Neural progenitor cell (in vitro differentiated cells): ENCODE measurements around the gene IPO9. TPM values are rescaled to one million over a fixed set of nuclear protein-coding genes. Genes with fewer than 3 reads are reported as not detected.

ENCODE experiments used
- DNase-seq: peaks from one replicate; pipeline ENCODE4 v3.0.0-alpha.2; 2016; ENCODE audit warnings: low spot score
- H2AFZ ChIP-seq: fragments of 200-600 bp; sonication (generic); replicated peaks from 2 replicates; pipeline ENCODE4 v1.6.1; 2016; ENCODE audit warnings: antibody characterized with exemption
- H3F3A ChIP-seq: fragments of 200-600 bp; sonication (generic); 2 replicates; pipeline ENCODE4 v1.6.1; 2016; ENCODE audit warnings: antibody characterized with exemption, low read depth
- H3K27ac ChIP-seq: fragments of 200-600 bp; sonication (generic); 2 replicates; pipeline ENCODE4 v1.5.1; 2016; ENCODE audit warnings: mild to moderate bottlenecking
- H3K27me3 ChIP-seq: fragments of 200-600 bp; sonication (generic); 2 replicates; pipeline ENCODE4 v1.6.1; 2016; ENCODE audit warnings: mild to moderate bottlenecking, moderate library complexity
- H3K36me3 ChIP-seq: fragments of 200-600 bp; sonication (generic); 2 replicates; pipeline ENCODE4 v1.5.1; 2016
- H3K4me1 ChIP-seq: fragments of 200-600 bp; sonication (generic); 2 replicates; pipeline ENCODE4 v1.6.1; 2016; ENCODE audit warnings: mixed run types
- H3K4me2 ChIP-seq: fragments of 200-600 bp; sonication (generic); 2 replicates; pipeline ENCODE4 v1.6.1; 2016
- H3K4me3 ChIP-seq: fragments of 200-600 bp; sonication (generic); 2 replicates; pipeline ENCODE4 v1.5.1; 2016
- H3K79me2 ChIP-seq: fragments of 200-600 bp; sonication (generic); 2 replicates; pipeline ENCODE4 v1.6.1; 2016; ENCODE audit warnings: low read depth
- H3K9ac ChIP-seq: fragments of 200-600 bp; sonication (generic); 2 replicates; pipeline ENCODE4 v1.6.1; 2016
- H3K9me3 ChIP-seq: fragments of 200-600 bp; sonication (generic); 2 replicates; pipeline ENCODE4 v1.5.1; 2016; ENCODE audit warnings: low read depth
- H4K20me1 ChIP-seq: fragments of 200-600 bp; sonication (generic); 2 replicates; pipeline ENCODE4 v1.6.1; 2016; ENCODE audit warnings: low read depth
- H3K27ac Mint-ChIP-seq: 3 replicates; pipeline ENCODE4 v1.8.0; 2021; ENCODE audit warnings: mixed read lengths
- H3K27me3 Mint-ChIP-seq: 2 replicates; pipeline ENCODE4 v1.8.0; 2022; ENCODE audit warnings: low read depth, mild to moderate bottlenecking, inconsistent platforms, moderate library complexity, mixed read lengths; ENCODE audit not compliant: insufficient read depth
- H3K36me3 Mint-ChIP-seq: 3 replicates; pipeline ENCODE4 v1.8.0; 2021; ENCODE audit warnings: mixed read lengths
- H3K4me1 Mint-ChIP-seq: 3 replicates; pipeline ENCODE4 v1.8.0; 2021; ENCODE audit warnings: mixed read lengths
- H3K4me3 Mint-ChIP-seq: 3 replicates; pipeline ENCODE4 v1.8.0; 2021; ENCODE audit warnings: mild to moderate bottlenecking, moderate library complexity, mixed read lengths
- H3K9me3 Mint-ChIP-seq: 3 replicates; pipeline ENCODE4 v1.8.0; 2020; ENCODE audit warnings: mixed read lengths
- CTCF ChIP-seq: fragments of 200-600 bp; sonication (generic); IDR thresholded peaks from 2 replicates; pipeline ENCODE4 v1.5.1; 2017; ENCODE audit warnings: antibody characterized with exemption, mild to moderate bottlenecking
- EZH2 ChIP-seq: fragments of 200-600 bp; sonication (generic); IDR thresholded peaks from 2 replicates; pipeline ENCODE4 v1.6.1; 2017; ENCODE audit warnings: antibody characterized with exemption, mild to moderate bottlenecking, moderate library complexity
- EZH2phosphoT487 ChIP-seq: fragments of 200-600 bp; sonication (generic); IDR thresholded peaks from 2 replicates; pipeline ENCODE4 v1.6.1; 2017; ENCODE audit warnings: antibody characterized with exemption
- total RNA-seq: library from RNA; depleted of rRNA; stranded (reverse); fragments of >200 nt; gene quantifications from 2 replicates; pipeline ENCODE4 v1.2.3, GENCODE V29; 2015; ENCODE audit warnings: low replicate concordance

The IPO9 gene
- total RNA-seq, 1 donor from 2014 or later, result 63.2 TPM

- Mint-ChIP-seq H3K36me3 (peaks cover 8% of the 10 kb centered on the region), H3K27ac (no peak overlapping the region), H3K27me3 (peaks cover 3% of the 10 kb centered on the region), H3K4me3 (no peak overlapping the region), H3K9me3 (no peaks in the 10 kb centered on the region), H3K4me1 (peaks cover 2% of the 10 kb centered on the region)
- Histone ChIP-seq H3K9ac (no peak overlapping the region), H3K9me3 (no peaks in the 10 kb centered on the region), H3K4me1 (no peaks in the 10 kb centered on the region), H3K4me3 (no peak overlapping the region), H3F3A (peaks cover 13% of the 10 kb centered on the region), H3K27me3 (no peaks in the 10 kb centered on the region), H2AFZ (no peak overlapping the region), H3K36me3 (no peaks in the 10 kb centered on the region), H3K79me2 (no peaks in the 10 kb centered on the region), H3K27ac (no peak overlapping the region), H4K20me1 (no peaks in the 10 kb centered on the region), H3K4me2 (no peak overlapping the region)
- no peak for TF ChIP-seq CTCF
- no peak for TF ChIP-seq EZH2phosphoT487
- TF ChIP-seq EZH2, result no peak
- DNase-seq, result no peak
Measured at GRCh38 chr1:201882665-201883132, 53.7 kb downstream of the IPO9 start.

GRCh38 chr1:201883266-201883665 is 54.3 kb downstream of the IPO9 start:
- Mint-ChIP-seq H3K36me3 (peaks cover 8% of the 10 kb centered on the region), H3K27ac (no peak overlapping the region), H3K4me3 (no peak overlapping the region), H3K9me3 (no peaks in the 10 kb centered on the region), H3K27me3 (peaks cover 4% of the 10 kb centered on the region), H3K4me1 (peaks cover 7% of the 10 kb centered on the region)
- no peaks in the 10 kb centered on the region for H3K9me3 ChIP-seq
- H3K4me1 ChIP-seq, result peaks cover 5% of the 10 kb centered on the region
- H3K36me3 ChIP-seq, result no peaks in the 10 kb centered on the region
- no peak overlapping the region for H3K4me3 ChIP-seq
- H3F3A ChIP-seq, result peaks cover 16% of the 10 kb centered on the region
- TF ChIP-seq CTCF, result no peak
- no peak for TF ChIP-seq EZH2
- TF ChIP-seq EZH2phosphoT487, result no peak
- no peaks in the 10 kb centered on the region for H3K79me2 ChIP-seq
- H3K27ac ChIP-seq, result no peak overlapping the region
- no peak overlapping the region for H2AFZ ChIP-seq
- no peak for DNase-seq
- H3K4me2 ChIP-seq, result no peak overlapping the region
- H3K27me3 ChIP-seq, result no peaks in the 10 kb centered on the region
- H3K9ac ChIP-seq, result no peak overlapping the region
- no peaks in the 10 kb centered on the region for H4K20me1 ChIP-seq

DNA sequence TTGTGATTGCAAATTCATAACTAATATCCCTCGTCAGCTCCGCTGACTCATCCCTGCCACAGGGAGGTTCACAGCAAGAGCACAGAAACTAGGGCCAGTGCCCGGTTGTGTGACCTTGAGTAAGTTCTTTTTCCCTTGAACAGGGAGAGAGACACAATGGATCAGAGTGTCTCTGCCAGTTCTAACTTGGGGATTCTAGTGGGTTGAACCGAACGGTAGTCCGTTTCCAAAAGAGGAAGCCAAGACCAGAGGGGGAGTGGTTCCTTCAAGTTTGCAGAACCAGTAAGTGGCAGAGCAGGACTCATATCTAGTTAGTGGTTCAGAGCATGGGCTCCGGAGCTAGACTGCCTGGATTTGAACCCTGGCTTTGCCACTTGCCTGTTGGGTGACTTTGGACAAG is 54.8 kb downstream of the IPO9 start:
- Histone ChIP-seq H3F3A (peaks cover 12% of the 10 kb centered on the region), H3K4me3 (no peak overlapping the region), H2AFZ (no peak overlapping the region), H4K20me1 (no peaks in the 10 kb centered on the region), H3K27ac (no peak overlapping the region), H3K9me3 (no peaks in the 10 kb centered on the region), H3K4me2 (no peak overlapping the region), H3K36me3 (no peaks in the 10 kb centered on the region), H3K79me2 (no peaks in the 10 kb centered on the region), H3K9ac (no peak overlapping the region), H3K4me1 (peaks cover 7% of the 10 kb centered on the region), H3K27me3 (no peaks in the 10 kb centered on the region)
- no peak for DNase-seq
- Mint-ChIP-seq H3K36me3 (peaks cover 7% of the 10 kb centered on the region), H3K27ac (no peak overlapping the region), H3K4me1 (peaks cover 8% of the 10 kb centered on the region), H3K9me3 (no peaks in the 10 kb centered on the region), H3K4me3 (no peak overlapping the region), H3K27me3 (peaks cover 4% of the 10 kb centered on the region)
- no peak for TF ChIP-seq EZH2
- TF ChIP-seq CTCF, result no peak
- TF ChIP-seq EZH2phosphoT487, result no peak
